Gastroesophageal sphincter (tissue), 3 donors: ENCODE data around the gene ABAT.

ENCODE experiments used
- EP300 ChIP-seq: sonication (generic); formaldehyde crosslinking; IDR thresholded peaks from one replicate; pipeline ENCODE4 v1.6.1; 2017; ENCODE audit warnings: antibody characterized with exemption, mild to moderate bottlenecking
- POLR2AphosphoS5 ChIP-seq: sonication (generic); formaldehyde crosslinking; IDR thresholded peaks from one replicate; pipeline ENCODE4 v1.6.1; 2017; ENCODE audit warnings: antibody characterized with exemption
- TF ChIP-seq, protein P1 (sequence below), 4 experiments: fragments of 200-600 bp in 2 of 4; fragments of 450-650 bp in 2 of 4; sonication (generic) in 1 of 4; IDR thresholded peaks; one replicate each; pipeline ENCODE4 v1.5.1; 2017 to 2019; ENCODE audit warnings: antibody characterized with exemption in 4 of 4, mild to moderate bottlenecking in 2 of 4, moderate library complexity in 2 of 4

GRCh38 chr16:8683640-8684039 lies 9.2 kb downstream of the ABAT start:
- TF ChIP-seq, protein P1, sequence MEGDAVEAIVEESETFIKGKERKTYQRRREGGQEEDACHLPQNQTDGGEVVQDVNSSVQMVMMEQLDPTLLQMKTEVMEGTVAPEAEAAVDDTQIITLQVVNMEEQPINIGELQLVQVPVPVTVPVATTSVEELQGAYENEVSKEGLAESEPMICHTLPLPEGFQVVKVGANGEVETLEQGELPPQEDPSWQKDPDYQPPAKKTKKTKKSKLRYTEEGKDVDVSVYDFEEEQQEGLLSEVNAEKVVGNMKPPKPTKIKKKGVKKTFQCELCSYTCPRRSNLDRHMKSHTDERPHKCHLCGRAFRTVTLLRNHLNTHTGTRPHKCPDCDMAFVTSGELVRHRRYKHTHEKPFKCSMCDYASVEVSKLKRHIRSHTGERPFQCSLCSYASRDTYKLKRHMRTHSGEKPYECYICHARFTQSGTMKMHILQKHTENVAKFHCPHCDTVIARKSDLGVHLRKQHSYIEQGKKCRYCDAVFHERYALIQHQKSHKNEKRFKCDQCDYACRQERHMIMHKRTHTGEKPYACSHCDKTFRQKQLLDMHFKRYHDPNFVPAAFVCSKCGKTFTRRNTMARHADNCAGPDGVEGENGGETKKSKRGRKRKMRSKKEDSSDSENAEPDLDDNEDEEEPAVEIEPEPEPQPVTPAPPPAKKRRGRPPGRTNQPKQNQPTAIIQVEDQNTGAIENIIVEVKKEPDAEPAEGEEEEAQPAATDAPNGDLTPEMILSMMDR (IDR thresholded peaks at IDR 0.05) = no peak
- TF ChIP-seq EP300 (no peak), POLR2AphosphoS5 (no peak)
